22Rv1 (cell line): Measurements from ENCODE around the gene RPP40.

Experiments
- CTCF ChIP-seq: fragments of 450-650 bp; IDR thresholded peaks from 2 replicates; pipeline ENCODE4 v1.5.1; 2017; ENCODE audit warnings: mild to moderate bottlenecking
- ZFX ChIP-seq: fragments of 450-650 bp; IDR thresholded peaks from 2 replicates; pipeline ENCODE4 v1.6.1; 2017; ENCODE audit warnings: antibody characterized with exemption, borderline replicate concordance

GRCh38 chr6:4973415-4973814, 30.4 kb downstream of the RPP40 start:
- TF ChIP-seq CTCF (no peak), ZFX (no peak)
